OCI-LY1 (cell line): Measurements from ENCODE around the gene HPS5.
"Not testable (repeated sequence)": the region's sequence is repeated elsewhere in the genome, so short reads cannot be mapped to it uniquely, and the experiment has no call there.

Experiments used
- H2AFZ ChIP-seq: fragments of 200-600 bp; sonication (generic), shearing (Covaris generic); 2 replicates; pipeline ENCODE4 v1.6.0; 2014; ENCODE audit warnings: antibody characterized with exemption, mild to moderate bottlenecking, low read length
- H3F3A ChIP-seq: fragments of 200-600 bp; sonication (generic), shearing (Covaris generic); 2 replicates; pipeline ENCODE4 v1.6.0; 2014; ENCODE audit warnings: mild to moderate bottlenecking, antibody characterized with exemption, low read length, moderate library complexity; ENCODE audit not compliant: insufficient read depth
- H3K27ac ChIP-seq: fragments of 200-600 bp; sonication (generic); 2 replicates; pipeline ENCODE4 v1.5.1; 2014; ENCODE audit warnings: low read length, mixed run types, mild to moderate bottlenecking, low read depth; ENCODE audit not compliant: poor library complexity, severe bottlenecking
- H3K27me3 ChIP-seq: fragments of 200-600 bp; sonication (generic); 2 replicates; pipeline ENCODE4 v1.6.0; 2014; ENCODE audit warnings: antibody characterized with exemption, mild to moderate bottlenecking, low read length, moderate library complexity; ENCODE audit not compliant: insufficient read depth
- H3K36me3 ChIP-seq: fragments of 200-600 bp; sonication (generic); 2 replicates; pipeline ENCODE4 v1.6.1; 2014; ENCODE audit warnings: mild to moderate bottlenecking, antibody characterized with exemption, low read length, moderate library complexity, mixed read lengths; ENCODE audit not compliant: insufficient read depth
- H3K4me1 ChIP-seq: fragments of 200-600 bp; sonication (generic); 2 replicates; pipeline ENCODE4 v1.5.1; 2014; ENCODE audit warnings: mild to moderate bottlenecking, low read length, moderate library complexity; ENCODE audit not compliant: insufficient read depth, severe bottlenecking
- H3K4me2 ChIP-seq: fragments of 200-600 bp; sonication (generic), shearing (Covaris generic); 2 replicates; pipeline ENCODE4 v1.6.1; 2014; ENCODE audit warnings: low read length
- H3K4me3 ChIP-seq: fragments of 200-600 bp; sonication (generic); 2 replicates; pipeline ENCODE4 v1.5.1; 2014; ENCODE audit warnings: low read length, low read depth, mild to moderate bottlenecking, mixed read lengths; ENCODE audit not compliant: poor library complexity, severe bottlenecking
- H3K79me2 ChIP-seq: fragments of 200-600 bp; shearing (Covaris generic); 2 replicates; pipeline ENCODE4 v1.6.1; 2016; ENCODE audit warnings: mixed run types, low read length, mixed read lengths; ENCODE audit not compliant: insufficient read depth
- H3K9ac ChIP-seq: fragments of 200-600 bp; sonication (generic), shearing (Covaris generic); 2 replicates; pipeline ENCODE4 v1.6.1; 2014; ENCODE audit warnings: mild to moderate bottlenecking, low read length, mixed read lengths
- H3K9me2 ChIP-seq: fragments of 200-600 bp; sonication (generic), shearing (Covaris generic); 2 replicates; pipeline ENCODE4 v1.6.1; 2014; ENCODE audit warnings: low read depth, mild to moderate bottlenecking, low read length, mixed read lengths
- H3K9me3 ChIP-seq: fragments of 200-600 bp; shearing (Covaris generic); 2 replicates; pipeline ENCODE4 v1.6.1; 2014; ENCODE audit warnings: low read length, mixed read lengths
- H4K20me1 ChIP-seq: fragments of 200-600 bp; sonication (generic), shearing (Covaris generic); 2 replicates; pipeline ENCODE4 v1.6.0; 2016; ENCODE audit warnings: mild to moderate bottlenecking, low read length; ENCODE audit not compliant: insufficient read depth
- EZH2 ChIP-seq: fragments of 200-600 bp; sonication (generic), shearing (Covaris generic); IDR thresholded peaks from 2 replicates; pipeline ENCODE4 v1.8.0; 2017; ENCODE audit warnings: borderline replicate concordance, mixed run types, mild to moderate bottlenecking, antibody characterized with exemption, low read length, moderate library complexity, mixed read lengths
- TF ChIP-seq, protein P1 (sequence below): fragments of 200-600 bp; sonication (generic), shearing (Covaris generic); IDR thresholded peaks from 2 replicates; pipeline ENCODE4 v1.5.1; 2017; ENCODE audit warnings: mild to moderate bottlenecking, antibody characterized with exemption, low read length, moderate library complexity, mixed read lengths

HPS5 gene

DNA sequence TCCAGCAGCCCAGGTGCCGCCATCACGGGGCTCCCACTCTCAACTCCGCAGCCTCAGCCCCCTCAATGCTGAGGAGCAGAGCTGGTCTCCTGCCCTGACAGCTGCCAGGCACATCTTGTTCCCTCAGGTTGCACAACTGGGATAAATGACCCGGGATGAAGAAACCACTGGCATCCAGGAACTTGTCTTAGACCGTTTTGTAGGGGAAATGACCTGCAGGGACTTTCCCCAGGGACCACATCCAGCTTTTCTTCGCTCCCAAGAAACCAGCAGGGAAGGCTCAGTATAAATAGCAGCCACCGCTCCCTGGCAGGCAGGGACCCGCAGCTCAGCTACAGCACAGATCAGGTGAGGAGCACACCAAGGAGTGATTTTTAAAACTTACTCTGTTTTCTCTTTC lies 56.0 kb downstream of the HPS5 start, which contains the start of gene SAA1:
Gene SAA1, plus strand, starts transcription at position 316 of the 400 bp plus-strand sequence. CDS start 624 bp downstream, outside the sequence.
- Histone ChIP-seq H3K9ac (no peak within 1 kb of the TSS), H3K27ac (no peak within 1 kb of the TSS), H3F3A (no peaks in the 10 kb centered on the region), H3K4me1 (peaks cover 5% of the 10 kb centered on the region), H3K36me3 (no peaks in the 10 kb centered on the region), H3K9me3 (no peaks in the 10 kb centered on the region), H3K9me2 (no peaks in the 10 kb centered on the region), H3K27me3 (peaks cover 3% of the 10 kb centered on the region; the same call in 1 of the 2 replicates), H3K4me3 (no peak within 1 kb of the TSS), H2AFZ (no peak within 1 kb of the TSS), H3K79me2 (no peaks in the 10 kb centered on the region), H4K20me1 (no peaks in the 10 kb centered on the region), H3K4me2 (no peak within 1 kb of the TSS)
- no peak for TF ChIP-seq EZH2
- TF ChIP-seq, protein P1, sequence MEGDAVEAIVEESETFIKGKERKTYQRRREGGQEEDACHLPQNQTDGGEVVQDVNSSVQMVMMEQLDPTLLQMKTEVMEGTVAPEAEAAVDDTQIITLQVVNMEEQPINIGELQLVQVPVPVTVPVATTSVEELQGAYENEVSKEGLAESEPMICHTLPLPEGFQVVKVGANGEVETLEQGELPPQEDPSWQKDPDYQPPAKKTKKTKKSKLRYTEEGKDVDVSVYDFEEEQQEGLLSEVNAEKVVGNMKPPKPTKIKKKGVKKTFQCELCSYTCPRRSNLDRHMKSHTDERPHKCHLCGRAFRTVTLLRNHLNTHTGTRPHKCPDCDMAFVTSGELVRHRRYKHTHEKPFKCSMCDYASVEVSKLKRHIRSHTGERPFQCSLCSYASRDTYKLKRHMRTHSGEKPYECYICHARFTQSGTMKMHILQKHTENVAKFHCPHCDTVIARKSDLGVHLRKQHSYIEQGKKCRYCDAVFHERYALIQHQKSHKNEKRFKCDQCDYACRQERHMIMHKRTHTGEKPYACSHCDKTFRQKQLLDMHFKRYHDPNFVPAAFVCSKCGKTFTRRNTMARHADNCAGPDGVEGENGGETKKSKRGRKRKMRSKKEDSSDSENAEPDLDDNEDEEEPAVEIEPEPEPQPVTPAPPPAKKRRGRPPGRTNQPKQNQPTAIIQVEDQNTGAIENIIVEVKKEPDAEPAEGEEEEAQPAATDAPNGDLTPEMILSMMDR = no peak

DNA sequence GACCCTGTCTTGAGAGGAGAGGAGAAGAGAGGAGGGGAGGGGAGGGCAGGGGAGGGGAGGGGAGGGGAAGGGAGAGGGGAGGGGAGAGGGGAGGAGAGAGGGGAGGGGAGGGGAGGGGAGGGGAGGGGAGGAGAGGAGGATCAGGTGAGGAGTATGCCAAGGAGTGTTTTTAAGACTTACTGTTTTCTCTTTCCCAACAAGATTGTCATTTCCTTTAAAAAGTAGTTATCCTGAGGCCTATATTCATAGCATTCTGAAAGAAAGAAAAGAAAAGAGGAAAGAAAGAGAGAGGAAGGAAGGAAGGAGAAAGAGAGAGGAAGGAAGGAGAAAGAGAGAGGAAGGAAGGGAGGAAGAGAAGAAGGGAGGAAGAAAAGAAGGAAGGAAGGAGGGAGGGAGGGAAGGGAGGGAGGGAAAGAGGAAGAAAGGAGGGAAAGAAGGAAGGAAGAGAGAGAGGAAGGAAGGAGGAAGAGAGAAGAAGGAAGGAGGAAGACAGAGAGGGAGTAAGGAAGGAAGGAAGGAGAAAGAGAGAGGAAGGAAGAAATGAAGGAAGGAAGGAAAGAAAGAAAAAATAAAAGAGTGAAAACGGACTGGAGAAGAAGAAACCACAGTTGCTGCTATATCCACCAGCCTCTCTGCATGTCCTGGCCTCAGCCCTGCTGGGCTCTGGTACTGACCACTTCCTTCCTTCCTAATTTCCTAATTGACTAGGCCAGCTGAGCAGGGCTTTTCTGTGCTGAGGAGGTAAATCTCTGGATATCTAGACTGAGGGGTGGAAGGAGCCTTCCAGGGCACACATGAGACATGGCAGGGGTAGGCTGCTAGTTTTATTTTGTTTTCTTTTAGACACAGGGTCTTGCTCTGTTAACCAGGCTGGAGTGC lies 57.0 kb downstream of the HPS5 start:
- Histone ChIP-seq H3K79me2 (no peaks in the 10 kb centered on the region), H3F3A (no peaks in the 10 kb centered on the region), H3K4me1 (peaks cover 5% of the 10 kb centered on the region), H2AFZ (no peak overlapping the region), H3K27me3 (peaks cover 3% of the 10 kb centered on the region; the same call in 1 of the 2 replicates), H3K9ac (no peak overlapping the region), H4K20me1 (no peaks in the 10 kb centered on the region), H3K4me2 (no peak overlapping the region), H3K9me3 (no peaks in the 10 kb centered on the region), H3K27ac (no peak overlapping the region), H3K9me2 (no peaks in the 10 kb centered on the region), H3K4me3 (no peak overlapping the region), H3K36me3 (no peaks in the 10 kb centered on the region)
- TF ChIP-seq EZH2 = no peak
- TF ChIP-seq, protein P1 = no peak

GRCh38 chr11:18264035-18264434 lies 57.9 kb downstream of the HPS5 start:
- Histone ChIP-seq H3K9me2 (no peaks in the 10 kb centered on the region), H2AFZ (no peak overlapping the region), H3K9me3 (no peaks in the 10 kb centered on the region), H3K36me3 (no peaks in the 10 kb centered on the region), H3K27me3 (peaks cover 3% of the 10 kb centered on the region; the same call in 1 of the 2 replicates), H3K79me2 (no peaks in the 10 kb centered on the region), H3K4me3 (no peak overlapping the region), H3K4me2 (no peak overlapping the region), H3K4me1 (peaks cover 5% of the 10 kb centered on the region), H3F3A (no peaks in the 10 kb centered on the region), H3K9ac (no peak overlapping the region), H3K27ac (no peak overlapping the region), H4K20me1 (no peaks in the 10 kb centered on the region)
- TF ChIP-seq, protein P1 = no peak
- no peak for TF ChIP-seq EZH2

DNA sequence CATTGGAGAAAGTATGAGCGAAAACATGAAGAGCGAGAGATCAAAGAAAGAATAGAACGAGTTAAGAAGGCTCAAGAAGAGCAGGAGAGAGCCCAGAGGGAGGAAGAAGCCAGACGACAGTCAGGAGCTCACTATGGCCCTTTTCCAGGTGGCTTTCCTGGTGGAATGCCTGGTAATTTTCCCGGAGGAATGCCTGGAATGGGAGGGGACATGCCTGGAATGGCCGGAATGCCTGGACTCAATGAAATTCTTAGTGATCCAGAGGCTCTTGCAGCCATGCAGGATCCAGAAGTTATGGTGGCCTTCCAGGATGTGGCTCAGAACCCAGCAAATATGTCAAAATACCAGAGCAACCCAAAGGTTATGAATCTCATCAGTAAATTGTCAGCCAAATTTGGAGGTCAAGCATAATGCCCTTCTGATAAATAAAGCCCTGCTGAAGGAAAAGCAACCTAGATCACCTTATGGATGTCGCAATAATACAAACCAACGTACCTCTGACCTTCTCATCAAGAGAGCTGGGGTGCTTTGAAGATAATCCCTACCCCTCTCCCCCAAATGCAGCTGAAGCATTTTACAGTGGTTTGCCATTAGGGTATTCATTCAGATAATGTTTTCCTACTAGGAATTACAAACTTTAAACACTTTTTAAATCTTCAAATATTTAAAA lies 59.1 kb downstream of the HPS5 start:
- H3K4me1 ChIP-seq, H2AFZ ChIP-seq, H3K79me2 ChIP-seq, H3K9ac ChIP-seq, H3K4me2 ChIP-seq, H3K27ac ChIP-seq, H3K9me2 ChIP-seq, H3K4me3 ChIP-seq, H3F3A ChIP-seq, H3K27me3 ChIP-seq, H3K36me3 ChIP-seq, H4K20me1 ChIP-seq, H3K9me3 ChIP-seq: not testable (repeated sequence)
